ENCODE measurements around the gene D2HGDH. TPM values are rescaled to one million over a fixed set of nuclear protein-coding genes. Genes with fewer than 3 reads are reported as not detected.

Gene D2HGDH
- total RNA-seq, 1 experiment from 2014 or later = 10.0 TPM

DNA sequence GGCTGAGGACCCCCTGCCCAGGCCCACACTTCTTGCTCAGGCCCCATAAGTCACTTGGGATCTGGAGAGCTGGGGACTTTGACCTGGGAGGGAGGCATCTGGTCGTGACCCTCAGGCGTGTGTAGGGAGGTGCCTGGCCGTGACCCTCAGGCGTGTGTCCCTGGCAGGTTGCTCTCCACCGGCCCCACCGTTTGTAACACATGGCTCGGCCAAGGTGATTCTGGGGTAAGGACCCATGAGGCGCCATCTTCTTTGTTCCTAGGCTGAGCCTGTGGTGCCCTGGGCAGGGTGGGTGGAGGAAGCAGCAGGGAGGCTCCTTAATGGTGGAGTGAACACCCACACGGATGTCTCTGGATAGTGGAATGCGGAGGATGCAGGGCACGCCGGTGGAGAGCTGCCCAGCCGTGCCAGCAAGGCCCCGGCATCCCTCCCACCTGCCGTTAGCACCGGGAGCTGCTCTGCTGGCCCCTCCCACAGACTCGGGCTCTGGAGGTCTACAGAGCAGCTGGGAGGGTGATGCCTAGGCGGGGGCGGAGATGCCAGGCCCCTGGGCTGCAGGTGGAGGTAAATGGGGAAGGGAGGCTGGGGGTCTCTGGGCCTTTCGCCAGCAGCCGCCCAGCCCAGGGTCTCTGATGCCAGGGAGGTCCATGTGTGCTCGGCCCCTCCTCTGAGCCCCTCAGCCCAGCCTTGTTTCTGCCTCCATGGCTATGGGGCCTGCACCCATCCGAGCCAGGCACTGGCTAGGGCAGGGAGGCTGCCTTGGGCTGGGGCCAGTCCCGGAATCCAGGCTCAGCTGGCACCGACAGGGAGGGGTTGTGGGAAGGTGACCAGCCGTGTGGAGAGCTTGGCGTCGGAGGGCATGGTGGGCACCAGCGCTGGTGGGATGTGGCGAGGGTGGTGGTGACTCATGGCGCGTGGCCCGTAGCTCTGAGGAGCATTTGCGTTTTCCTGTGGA, 41.1 kb downstream of the D2HGDH start:
- H3K18ac ChIP-seq (ENCODE audit: insufficient read length, low read depth, low read length) = peak overlapping the region; percentile 35
- DNase-seq = no peak
- no peak overlapping the region for H2BK120ac ChIP-seq (ENCODE audit: low read depth, low read length, poor library complexity, severe bottlenecking)
- H4K8ac ChIP-seq (replicated peaks; ENCODE audit: insufficient read length, low read depth, low read length) = no peak overlapping the region
- H3K79me1 ChIP-seq (ENCODE audit: insufficient read depth, low read depth, low read length, poor library complexity, severe bottlenecking) = no peaks in the 10 kb centered on the region
- H3K23ac ChIP-seq (ENCODE audit: insufficient read length, low read depth, low read length) = no peak overlapping the region
- H3K14ac ChIP-seq (ENCODE audit: insufficient read depth, low read length) = peak overlapping the region; percentile 37; the same call in 1 of the 2 replicates
- peaks cover 3% of the 10 kb centered on the region for H3K23me2 ChIP-seq (ENCODE audit: insufficient read length, low read depth, low read length, poor library complexity, severe bottlenecking)
- H3K9me3 ChIP-seq (ENCODE audit: control insufficient read depth, low read depth, low read length) = no peaks in the 10 kb centered on the region
- H3K27ac ChIP-seq (ENCODE audit: insufficient read length, low read depth, low read length) = no peak overlapping the region
- WGBS (ENCODE audit: extremely low coverage, insufficient read length, low lambda C conversion rate) = no CpG with 5 or more reads among the region's 34 CpGs
- no peak overlapping the region for H2AFZ ChIP-seq (ENCODE audit: low read length)
- no peak overlapping the region for H3K56ac ChIP-seq (ENCODE audit: insufficient read length, low read depth, low read length)
- Mint-ChIP-seq H3K4me3 (no peak overlapping the region), H3K27me3 (ENCODE audit: low read depth) (peaks cover 2% of the 10 kb centered on the region), H3K9me3 (peaks cover 18 to 19% of the 10 kb centered on the region in 2 experiments), H3K4me1 (peaks cover 28 to 54% of the 10 kb centered on the region in 2 experiments), H3K36me3 (ENCODE audit: insufficient read depth in 1 of 3, low read depth in 3 of 3) (peaks cover 2 to 7% (median 4%) of the 10 kb centered on the region in 3 experiments; a peak in 5 of 7 replicates), H3K27ac (no peak overlapping the region)
- H2AK5ac ChIP-seq (ENCODE audit: insufficient read length, low read length) = no peak overlapping the region
- no peak overlapping the region for H2BK20ac ChIP-seq (ENCODE audit: low read depth, low read length, poor library complexity, severe bottlenecking)
- H4K91ac ChIP-seq (ENCODE audit: insufficient read length, low read depth, low read length) = no peak overlapping the region
- no peak overlapping the region for H2BK5ac ChIP-seq (ENCODE audit: insufficient read length, low read length)
- H4K5ac ChIP-seq (ENCODE audit: insufficient read length, low read depth, low read length) = no peak overlapping the region
- H3K4me1 ChIP-seq (ENCODE audit: insufficient read depth, low read length) = no peaks in the 10 kb centered on the region
- H4K20me1 ChIP-seq (ENCODE audit: control insufficient read depth, insufficient read depth, insufficient read length) = no peaks in the 10 kb centered on the region
- no peak overlapping the region for H3K4ac ChIP-seq (ENCODE audit: low read depth, low read length)
- H3K4me2 ChIP-seq (ENCODE audit: insufficient read depth, insufficient read length, low read length) = no peak overlapping the region
- TF ChIP-seq CTCF (conservative IDR thresholded peaks at IDR 0.05) = no peak
- H3K27me3 ChIP-seq (ENCODE audit: insufficient read depth, low read length) = no peaks in the 10 kb centered on the region
- H2BK12ac ChIP-seq (ENCODE audit: insufficient read length, low read depth, low read length) = no peak overlapping the region
- H3K9ac ChIP-seq (ENCODE audit: extremely low read depth, insufficient read length, low read length) = no peak overlapping the region
- H3T11ph ChIP-seq (ENCODE audit: low read length) = no peak overlapping the region
- no peaks in the 10 kb centered on the region for H3K79me2 ChIP-seq (ENCODE audit: insufficient read depth, low read length)
- H2BK15ac ChIP-seq (ENCODE audit: low read depth, low read length) = no peak overlapping the region
